Activated B cell treated with CpG ODN at 0.5 μM for 24 hours (primary cell): ENCODE data around the gene COL23A1. TPM values are rescaled to one million over a fixed set of nuclear protein-coding genes. Genes with fewer than 3 reads are reported as not detected.

Experiments
- ATAC-seq: fragments of 200-7000 bp; cut with Tn5 transposase; one replicate; pipeline ENCODE4 v1.10.0; 2021; ENCODE audit warnings: low read depth, mild to moderate bottlenecking, moderate library complexity
- CTCF ChIA-PET: fragments of 350-600 bp; sonication (Branson Sonifier 250); formaldehyde crosslinking; loops from one replicate; lab custom pipeline; 2021; ENCODE audit warnings: antibody characterized with exemption; lab: Charles Lee
- POLR2A ChIA-PET: fragments of 350-600 bp; sonication (Branson Sonifier 250); formaldehyde crosslinking; loops from one replicate; lab custom pipeline; 2021; ENCODE audit warnings: antibody characterized with exemption; lab: Charles Lee
- DNase-seq: peaks from one replicate; pipeline ENCODE4 v3.0.0; 2022
- H3K27ac Mint-ChIP-seq: one replicate; pipeline ENCODE4 v1.8.0; 2020; ENCODE audit warnings: mixed read lengths
- H3K27me3 Mint-ChIP-seq: one replicate; pipeline ENCODE4 v1.8.0; 2021; ENCODE audit warnings: mixed read lengths
- H3K36me3 Mint-ChIP-seq: one replicate; pipeline ENCODE4 v1.8.0; 2021; ENCODE audit warnings: low read depth, mixed read lengths
- H3K4me1 Mint-ChIP-seq: one replicate; pipeline ENCODE4 v1.8.0; 2021; ENCODE audit warnings: mixed read lengths
- H3K4me3 Mint-ChIP-seq: one replicate; pipeline ENCODE4 v1.8.0; 2020; ENCODE audit warnings: mild to moderate bottlenecking, mixed read lengths
- H3K9me3 Mint-ChIP-seq: one replicate; pipeline ENCODE4 v1.8.0; 2020; ENCODE audit warnings: mixed read lengths
- CTCF ChIP-seq: fragments of 200-600 bp; IDR thresholded peaks from one replicate; pipeline ENCODE4 v1.8.0; 2022; ENCODE audit warnings: antibody characterized with exemption, mild to moderate bottlenecking
- intact Hi-C: fragments of 100-400 bp; cut with micrococcal nuclease; formaldehyde crosslinking; loops from one replicate; pipeline ENCODE4 v1.15.1; 2024
- total RNA-seq: library from RNA; stranded (reverse); gene quantifications from 2 replicates; pipeline ENCODE4 v1.2.3, GENCODE V29; 2022

Gene COL23A1
- total RNA-seq, 1 donor from 2014 or later, result not detected

GRCh38 chr5:178427576-178428197 is 162.5 kb downstream of the COL23A1 start:
- intact Hi-C loops, result no loop called here
- CTCF ChIA-PET, result no interaction called here

GRCh38 chr5:178426326-178427130 is 163.7 kb downstream of the COL23A1 start:
- no peaks in the 10 kb centered on the region for H3K4me1 Mint-ChIP-seq
- no peak for TF ChIP-seq CTCF
- no peak overlapping the region for H3K4me3 Mint-ChIP-seq
- CTCF ChIA-PET, result no interaction called here
- no peak for ATAC-seq
- DNase-seq, result no peak
- H3K9me3 Mint-ChIP-seq, result peaks cover 3% of the 10 kb centered on the region
- H3K27me3 Mint-ChIP-seq, result no peaks in the 10 kb centered on the region
- POLR2A ChIA-PET, result no interaction called here
- intact Hi-C loops, result no loop called here
- H3K36me3 Mint-ChIP-seq, result no peaks in the 10 kb centered on the region
- H3K27ac Mint-ChIP-seq, result no peak overlapping the region

More at GRCh38 chr5:178427576-178428197, 162.5 kb downstream of the COL23A1 start:
- Mint-ChIP-seq H3K4me3 (no peak overlapping the region), H3K36me3 (no peaks in the 10 kb centered on the region), H3K27me3 (no peaks in the 10 kb centered on the region), H3K9me3 (peaks cover 5% of the 10 kb centered on the region), H3K27ac (no peak overlapping the region), H3K4me1 (no peaks in the 10 kb centered on the region)
- no peak for TF ChIP-seq CTCF
- POLR2A ChIA-PET, result no interaction called here
- no peak for ATAC-seq
- no peak for DNase-seq

GRCh38 chr5:178425621-178426068 is 164.5 kb downstream of the COL23A1 start:
- DNase-seq (no peak), ATAC-seq (no peak)
- Mint-ChIP-seq H3K4me3 (no peak overlapping the region), H3K9me3 (no peaks in the 10 kb centered on the region), H3K36me3 (no peaks in the 10 kb centered on the region), H3K4me1 (no peaks in the 10 kb centered on the region), H3K27ac (no peak overlapping the region), H3K27me3 (no peaks in the 10 kb centered on the region)
- intact Hi-C loops, result no loop called here
- ChIA-PET POLR2A (no interaction called here), CTCF (no interaction called here)
- TF ChIP-seq CTCF, result no peak

- no peak for TF ChIP-seq CTCF
- no peak overlapping the region for H3K27ac Mint-ChIP-seq
- H3K4me1 Mint-ChIP-seq, result no peaks in the 10 kb centered on the region
- ChIA-PET CTCF (no interaction called here), POLR2A (no interaction called here)
- DNase-seq (no peak), ATAC-seq (no peak)
- intact Hi-C loops, result no loop called here
- no peaks in the 10 kb centered on the region for H3K36me3 Mint-ChIP-seq
- no peaks in the 10 kb centered on the region for H3K9me3 Mint-ChIP-seq
- H3K4me3 Mint-ChIP-seq, result no peak overlapping the region
- no peaks in the 10 kb centered on the region for H3K27me3 Mint-ChIP-seq
Observed at GRCh38 chr5:178424810-178425177, 165.4 kb downstream of the COL23A1 start.
